SK-N-MC (cell line): Measurements from ENCODE around the gene ZNF552.
A peak's percentile ranks its signal among the peaks of the same experiment; 100 is the strongest.
"Not testable (repeated sequence)": the region's sequence is repeated elsewhere in the genome, so short reads cannot be mapped to it uniquely, and the experiment has no call there.

Source experiments
- DNase-seq: peaks from one replicate; pipeline ENCODE4 v3.0.0-alpha.2; 2011; ENCODE audit warnings: low read depth, low spot score
- H3K27ac ChIP-seq: fragments of 200-600 bp; sonication (generic); 2 replicates; pipeline ENCODE4 v1.5.1; 2016; ENCODE audit warnings: mixed run types
- H3K36me3 ChIP-seq: fragments of 200-600 bp; sonication (generic); 2 replicates; pipeline ENCODE4 v1.6.1; 2017; ENCODE audit warnings: antibody characterized with exemption, low read length, mixed read lengths; ENCODE audit not compliant: insufficient read depth
- H3K4me3 ChIP-seq: fragments of 200-600 bp; sonication (generic); 2 replicates; pipeline ENCODE4 v1.5.1; 2016
- H3K9ac ChIP-seq: fragments of 200-600 bp; sonication (generic); 2 replicates; pipeline ENCODE4 v1.8.0; 2017; ENCODE audit warnings: mixed run types, mixed read lengths; ENCODE audit not compliant: insufficient read length
- H3K9me3 ChIP-seq: fragments of 200-600 bp; sonication (generic); 2 replicates; pipeline ENCODE4 v1.6.1; 2017; ENCODE audit warnings: low read depth, mild to moderate bottlenecking, antibody characterized with exemption, low read length, moderate library complexity, mixed read lengths
- EZH2 ChIP-seq: fragments of 200-600 bp; sonication (generic); IDR thresholded peaks from one replicate; pipeline ENCODE4 v1.6.1; 2017; ENCODE audit warnings: antibody characterized with exemption
- FOXP2 ChIP-seq: optimal IDR thresholded peaks from 2 replicates; pipeline ENCODE3; 2011; ENCODE audit warnings: mild to moderate bottlenecking, moderate library complexity; ENCODE audit not compliant: insufficient read depth; ENCODE audit errors: extremely low read length, control extremely low read depth
- POLR2AphosphoS5 ChIP-seq: IDR thresholded peaks from 2 replicates; pipeline ENCODE4 v1.6.1; 2012; ENCODE audit warnings: mild to moderate bottlenecking, low read depth, low read length, borderline replicate concordance

Gene ZNF552

GRCh38 chr19:57841122-57841763 is 26.5 kb upstream of the ZNF552 start:
- H3K36me3 ChIP-seq, result peaks cover 55% of the 10 kb centered on the region
- H3K9ac ChIP-seq, result no peak overlapping the region
- H3K9me3 ChIP-seq, result no peaks in the 10 kb centered on the region
- no peak overlapping the region for H3K4me3 ChIP-seq
- no peak overlapping the region for H3K27ac ChIP-seq
- TF ChIP-seq POLR2AphosphoS5, result no peak
- no peak for TF ChIP-seq FOXP2
- no peak for TF ChIP-seq EZH2
- DNase-seq, result no peak

GRCh38 chr19:57838622-57839191 is 24.0 kb upstream of the ZNF552 start:
- not testable (repeated sequence) for H3K4me3 ChIP-seq, H3K9ac ChIP-seq, H3K9me3 ChIP-seq, H3K27ac ChIP-seq, DNase-seq
- peaks cover 43% of the 10 kb centered on the region for H3K36me3 ChIP-seq

DNA sequence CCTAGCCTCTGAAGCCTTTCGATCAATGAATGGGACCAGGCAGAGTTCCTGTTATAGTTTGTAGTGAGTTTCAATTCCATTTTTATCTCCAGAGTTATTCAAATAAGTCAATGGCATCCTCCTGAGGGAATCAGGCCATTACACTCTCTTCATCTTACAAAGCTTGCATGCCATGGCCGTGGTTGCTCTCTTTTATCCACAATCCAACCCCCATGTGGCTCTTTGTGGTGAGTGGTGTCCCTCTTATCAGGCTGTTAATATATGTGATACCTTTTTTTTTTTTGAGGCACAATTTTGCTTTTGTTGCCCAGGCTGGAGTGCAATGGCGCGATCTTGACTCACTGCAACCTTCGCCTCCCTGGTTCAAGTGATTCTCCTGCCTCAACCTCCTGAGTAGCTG is 22.3 kb upstream of the ZNF552 start:
- not testable (repeated sequence) for H3K27ac ChIP-seq, H3K9me3 ChIP-seq, H3K4me3 ChIP-seq, DNase-seq, H3K9ac ChIP-seq
- H3K36me3 ChIP-seq, result peaks cover 29% of the 10 kb centered on the region

DNA sequence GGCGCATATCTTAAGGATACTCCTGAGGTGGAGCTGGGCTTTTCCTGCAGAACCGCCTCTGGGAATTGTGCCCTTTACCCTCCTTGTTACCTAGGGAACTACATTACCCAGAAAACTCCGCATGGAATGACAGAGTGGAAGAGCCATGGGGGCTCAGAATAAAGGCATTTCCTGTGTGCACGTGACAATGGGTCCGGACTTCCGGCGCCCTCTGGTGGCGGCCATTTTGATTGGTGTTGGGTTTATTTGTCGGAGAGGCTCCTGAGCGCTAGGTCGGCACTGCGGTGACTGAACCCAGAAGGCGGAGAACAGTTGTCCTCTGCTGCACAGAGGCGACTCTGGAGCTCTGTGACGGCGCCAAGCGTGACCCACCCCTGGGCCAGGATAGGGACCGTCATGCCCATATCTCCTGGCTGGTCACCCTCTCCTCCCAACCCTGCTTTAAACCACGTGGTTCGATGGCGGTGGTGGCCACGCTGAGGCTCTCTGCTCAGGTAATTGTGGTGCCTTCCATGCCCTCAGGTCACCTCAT is 15.4 kb upstream of the ZNF552 start, which contains the start of gene ZNF587B:
Gene ZNF587B (plus strand): TSS at position 229 of the 532 bp plus-strand sequence. CDS start 230 bp downstream, at position 459.
- H3K4me3 ChIP-seq, result no peak within 1 kb of the TSS
- TF ChIP-seq POLR2AphosphoS5, result no peak
- TF ChIP-seq FOXP2, result no peak
- no peak for TF ChIP-seq EZH2
- H3K36me3 ChIP-seq, result peaks cover 33% of the 10 kb centered on the region
- no peak within 1 kb of the TSS for H3K9ac ChIP-seq
- no peak for DNase-seq
- no peaks in the 10 kb centered on the region for H3K9me3 ChIP-seq
- 0 out of 2 replicates have a peak within 1 kb of the TSS, but pooled peaks have one; percentile 2 for H3K27ac ChIP-seq

DNA sequence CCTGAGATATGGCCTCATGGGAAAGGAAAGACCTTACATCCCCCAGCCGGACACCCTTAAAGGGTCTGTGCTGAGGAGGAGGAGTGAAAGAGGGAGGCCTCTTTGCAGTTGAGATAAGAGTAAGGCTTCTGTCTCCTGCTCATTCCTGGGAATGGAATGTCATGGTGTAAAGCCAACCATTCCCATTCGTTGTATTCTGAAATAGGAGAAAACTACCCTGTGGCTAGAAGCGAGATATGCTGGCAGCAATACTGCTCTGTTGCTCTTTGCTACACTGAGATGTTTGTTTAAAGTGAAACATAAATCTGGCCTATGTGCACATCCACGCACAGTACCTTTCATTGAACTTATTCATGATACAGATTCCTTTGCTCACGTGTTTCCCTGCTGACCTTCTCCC is 14.6 kb upstream of the ZNF552 start:
- Histone ChIP-seq H3K9me3 (no peaks in the 10 kb centered on the region), H3K4me3 (no peak overlapping the region), H3K27ac (no peak overlapping the region), H3K9ac (no peak overlapping the region), H3K36me3 (peaks cover 40% of the 10 kb centered on the region)
- DNase-seq, result no peak
- no peak for TF ChIP-seq FOXP2
- no peak for TF ChIP-seq EZH2
- TF ChIP-seq POLR2AphosphoS5, result no peak

- TF ChIP-seq EZH2 (no peak), FOXP2 (no peak), POLR2AphosphoS5 (no peak)
- peaks cover 69% of the 10 kb centered on the region for H3K36me3 ChIP-seq
- H3K27ac ChIP-seq, result no peak overlapping the region
- no peak overlapping the region for H3K9ac ChIP-seq
- DNase-seq, result no peak
- no peak overlapping the region for H3K4me3 ChIP-seq
- H3K9me3 ChIP-seq, result no peaks in the 10 kb centered on the region
Observed at GRCh38 chr19:57825511-57825910, 10.8 kb upstream of the ZNF552 start.

- not testable (repeated sequence) for H3K9me3 ChIP-seq, H3K27ac ChIP-seq, DNase-seq, H3K4me3 ChIP-seq, H3K9ac ChIP-seq
- H3K36me3 ChIP-seq, result peaks cover 56% of the 10 kb centered on the region
Observed at GRCh38 chr19:57823608-57824007, 8.9 kb upstream of the ZNF552 start.

- not testable (repeated sequence) for DNase-seq, H3K9ac ChIP-seq, H3K4me3 ChIP-seq, H3K27ac ChIP-seq, H3K9me3 ChIP-seq
- H3K36me3 ChIP-seq, result peaks cover 56% of the 10 kb centered on the region
Observed at GRCh38 chr19:57823155-57823554, 8.4 kb upstream of the ZNF552 start.

- not testable (repeated sequence) for H3K9ac ChIP-seq, H3K4me3 ChIP-seq, H3K27ac ChIP-seq, DNase-seq, H3K9me3 ChIP-seq
- H3K36me3 ChIP-seq, result peaks cover 49% of the 10 kb centered on the region
Observed at GRCh38 chr19:57821501-57821900, 6.8 kb upstream of the ZNF552 start.

DNA sequence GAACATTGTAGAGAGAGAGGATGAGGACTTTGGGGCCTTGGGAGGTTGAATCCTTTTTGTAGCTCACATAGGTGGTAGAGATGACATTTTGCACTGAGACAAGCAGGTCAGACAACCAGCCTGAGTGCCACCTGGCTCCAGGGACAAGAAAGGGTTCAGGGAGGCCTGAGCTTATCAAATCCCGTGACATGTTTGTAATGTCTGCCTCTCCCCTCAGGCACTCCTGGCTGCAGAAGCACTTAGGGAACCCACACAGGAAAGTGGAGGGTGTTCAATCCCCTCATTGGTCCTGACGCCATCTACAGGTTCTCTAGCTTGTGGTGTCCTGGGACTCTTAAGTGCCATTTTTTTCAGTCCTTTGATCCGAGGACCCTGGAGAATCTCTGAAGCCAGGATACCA is 6.4 kb upstream of the ZNF552 start:
- not testable (repeated sequence) for H3K9me3 ChIP-seq, DNase-seq, H3K27ac ChIP-seq, H3K9ac ChIP-seq
- Histone ChIP-seq H3K4me3 (peak overlapping the region; percentile 97), H3K36me3 (peaks cover 45% of the 10 kb centered on the region)
